ENCODE data around the gene PYGB.

DNA sequence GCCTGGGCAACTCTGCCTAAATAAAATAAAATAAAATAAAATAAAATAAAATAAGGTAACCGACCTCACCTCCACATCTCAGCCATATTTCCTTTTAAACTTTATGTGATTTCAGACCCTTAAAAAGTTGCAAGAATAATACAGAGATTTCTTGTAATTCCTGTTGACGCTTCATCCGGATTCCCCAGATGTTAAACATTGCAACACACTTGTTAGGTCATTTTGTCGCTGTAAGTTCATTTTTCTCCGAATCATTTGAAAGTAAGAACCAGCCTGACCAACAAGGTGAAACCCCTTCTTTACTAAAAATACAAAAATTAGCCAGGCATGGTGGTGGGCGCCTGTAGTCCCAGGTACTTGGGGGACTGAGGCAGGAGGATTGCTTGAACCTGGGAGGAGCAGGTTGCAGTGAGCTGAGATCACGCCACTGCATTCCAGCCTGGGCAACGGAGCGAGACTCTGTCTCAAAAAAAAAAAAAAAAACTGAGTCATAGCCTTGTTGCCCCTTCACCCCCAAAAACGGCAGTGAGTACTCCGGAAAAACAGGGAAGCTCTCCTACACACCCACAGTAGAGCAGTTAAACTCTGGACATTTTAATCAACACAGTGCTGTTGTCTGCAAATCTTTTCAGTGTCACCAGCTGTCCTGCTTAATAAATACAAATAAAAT is 5.9 kb downstream of the PYGB start:
- TF ChIP-seq, protein P1, sequence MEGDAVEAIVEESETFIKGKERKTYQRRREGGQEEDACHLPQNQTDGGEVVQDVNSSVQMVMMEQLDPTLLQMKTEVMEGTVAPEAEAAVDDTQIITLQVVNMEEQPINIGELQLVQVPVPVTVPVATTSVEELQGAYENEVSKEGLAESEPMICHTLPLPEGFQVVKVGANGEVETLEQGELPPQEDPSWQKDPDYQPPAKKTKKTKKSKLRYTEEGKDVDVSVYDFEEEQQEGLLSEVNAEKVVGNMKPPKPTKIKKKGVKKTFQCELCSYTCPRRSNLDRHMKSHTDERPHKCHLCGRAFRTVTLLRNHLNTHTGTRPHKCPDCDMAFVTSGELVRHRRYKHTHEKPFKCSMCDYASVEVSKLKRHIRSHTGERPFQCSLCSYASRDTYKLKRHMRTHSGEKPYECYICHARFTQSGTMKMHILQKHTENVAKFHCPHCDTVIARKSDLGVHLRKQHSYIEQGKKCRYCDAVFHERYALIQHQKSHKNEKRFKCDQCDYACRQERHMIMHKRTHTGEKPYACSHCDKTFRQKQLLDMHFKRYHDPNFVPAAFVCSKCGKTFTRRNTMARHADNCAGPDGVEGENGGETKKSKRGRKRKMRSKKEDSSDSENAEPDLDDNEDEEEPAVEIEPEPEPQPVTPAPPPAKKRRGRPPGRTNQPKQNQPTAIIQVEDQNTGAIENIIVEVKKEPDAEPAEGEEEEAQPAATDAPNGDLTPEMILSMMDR (IDR thresholded peaks at IDR 0.05) = no peak
- no peak for TF ChIP-seq POLR2A (IDR thresholded peaks at IDR 0.05)

Data from body of pancreas (tissue), 4 donors.